GM23248 (cell line): ENCODE results near the gene COL1A2.

Experiments used
- EZH2 ChIP-seq: fragments of 200-600 bp; sonication (generic); IDR thresholded peaks from 2 replicates; pipeline ENCODE4 v1.6.1; 2018; ENCODE audit warnings: antibody characterized with exemption, mild to moderate bottlenecking; ENCODE audit not compliant: insufficient read depth, poor library complexity, severe bottlenecking
- EZH2phosphoT487 ChIP-seq: fragments of 200-600 bp; sonication (generic); IDR thresholded peaks from 2 replicates; pipeline ENCODE4 v1.6.1; 2018; ENCODE audit warnings: antibody characterized with exemption, moderate library complexity, mild to moderate bottlenecking, low read depth; ENCODE audit not compliant: insufficient read depth

DNA sequence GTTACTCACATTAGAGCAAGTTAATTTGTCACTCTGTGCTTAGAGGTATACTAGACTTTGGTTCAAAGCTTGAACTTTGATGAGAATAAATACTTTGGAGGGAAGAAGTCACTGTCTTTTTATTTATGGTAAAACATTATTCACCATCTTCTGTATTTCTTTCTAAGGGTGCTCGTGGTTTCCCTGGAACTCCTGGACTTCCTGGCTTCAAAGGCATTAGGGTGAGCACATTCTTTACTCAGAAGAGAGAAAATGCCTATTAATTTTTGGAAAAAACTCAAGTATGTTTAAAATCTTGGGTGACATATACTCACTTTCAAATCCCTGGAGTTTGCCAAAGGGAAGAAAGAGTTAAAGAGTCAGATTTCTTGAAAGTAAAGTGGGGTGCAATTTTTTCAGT is 10.8 kb downstream of the COL1A2 start:
- TF ChIP-seq EZH2 (no peak), EZH2phosphoT487 (no peak)
